Mesodermal cell (in vitro differentiated cells): ENCODE results near the gene SAMD4B.
"Not testable (repeated sequence)": the region's sequence is repeated elsewhere in the genome, so short reads cannot be mapped to it uniquely, and the experiment has no call there.

Experiments used
- H3K27ac ChIP-seq: 2 replicates; pipeline ENCODE4 v1.7.0; 2013; ENCODE audit warnings: mild to moderate bottlenecking, low read depth, low read length, moderate library complexity; ENCODE audit not compliant: severe bottlenecking
- H3K36me3 ChIP-seq: 2 replicates; pipeline ENCODE4 v1.7.1; 2013; ENCODE audit warnings: mild to moderate bottlenecking, low read length, moderate library complexity; ENCODE audit not compliant: control insufficient read depth, insufficient read depth
- H3K4me1 ChIP-seq: one replicate; pipeline ENCODE4 v1.7.1; 2013; ENCODE audit warnings: mild to moderate bottlenecking, low read length; ENCODE audit not compliant: insufficient read depth, control insufficient read depth, poor library complexity, severe bottlenecking
- H3K4me3 ChIP-seq: 2 replicates; pipeline ENCODE4 v1.7.0; 2013; ENCODE audit warnings: low read length, control low read depth, mild to moderate bottlenecking; ENCODE audit not compliant: insufficient read depth, poor library complexity, severe bottlenecking; ENCODE audit errors: extremely low read depth
- H3K9me3 ChIP-seq: 2 replicates; pipeline ENCODE4 v1.7.1; 2013; ENCODE audit warnings: mild to moderate bottlenecking, low read length, moderate library complexity; ENCODE audit not compliant: control insufficient read depth
- WGBS, 2 experiments: methylation state at CpG; one replicate each; pipeline ENCODE4 v1.1.5; 2013; ENCODE audit warnings: missing lambda C conversion rate in 2 of 2; ENCODE audit not compliant: insufficient coverage in 2 of 2; 5-methylcytosine and 5-hydroxymethylcytosine counted together

Gene SAMD4B

DNA sequence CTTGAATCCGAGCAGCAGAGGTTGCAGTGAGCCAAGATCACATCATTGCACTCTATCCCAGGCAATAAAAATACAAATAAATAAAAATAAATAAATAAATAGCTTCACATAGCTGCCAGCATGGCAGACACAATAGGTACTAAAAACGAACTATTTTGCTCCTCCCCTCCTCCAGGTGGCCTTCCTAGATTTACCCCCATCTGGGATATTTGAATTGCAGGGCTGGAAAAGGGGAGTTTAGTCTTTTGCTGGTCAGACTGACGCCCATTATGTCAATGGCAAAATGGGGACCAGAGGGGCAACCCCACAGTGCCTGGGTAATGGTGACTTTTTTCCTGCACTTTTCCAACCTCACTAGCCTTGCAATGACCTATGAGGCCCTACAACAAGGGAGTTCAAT is 5.7 kb upstream of the SAMD4B start:
- WGBS, 2 experiments = 80 to 100% methylated on average over 1 of the region's 3 CpGs
- H3K4me1 ChIP-seq = peaks cover 9% of the 10 kb centered on the region
- no peaks in the 10 kb centered on the region for H3K9me3 ChIP-seq
- no peaks in the 10 kb centered on the region for H3K36me3 ChIP-seq
- H3K27ac ChIP-seq = no peak overlapping the region
- no peak overlapping the region for H3K4me3 ChIP-seq

DNA sequence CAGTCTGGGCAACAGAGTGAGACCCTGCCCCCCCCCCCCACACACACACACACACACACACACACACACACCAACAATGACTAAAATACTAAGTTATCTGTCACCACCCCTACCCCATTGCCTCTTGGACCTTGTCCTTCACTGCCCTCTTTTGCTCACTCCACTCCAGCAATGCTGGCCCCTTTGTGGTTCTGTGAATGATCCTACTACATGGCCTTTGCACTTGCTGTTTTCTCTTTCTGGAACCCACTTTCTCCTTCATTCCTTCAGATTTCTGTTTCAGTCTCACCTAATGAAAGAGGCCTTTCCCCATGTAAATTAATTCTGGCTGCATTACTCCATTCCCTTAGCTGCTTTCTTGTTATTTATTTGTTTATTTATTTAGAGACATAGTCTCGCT is 2.5 kb upstream of the SAMD4B start:
- H3K9me3 ChIP-seq = no peaks in the 10 kb centered on the region
- H3K36me3 ChIP-seq = peaks cover 12% of the 10 kb centered on the region
- H3K27ac ChIP-seq = no peak overlapping the region
- 86 to 100% methylated on average over 1 of the region's 1 CpG for WGBS, 2 experiments
- peaks cover 9% of the 10 kb centered on the region for H3K4me1 ChIP-seq
- H3K4me3 ChIP-seq = no peak overlapping the region

DNA sequence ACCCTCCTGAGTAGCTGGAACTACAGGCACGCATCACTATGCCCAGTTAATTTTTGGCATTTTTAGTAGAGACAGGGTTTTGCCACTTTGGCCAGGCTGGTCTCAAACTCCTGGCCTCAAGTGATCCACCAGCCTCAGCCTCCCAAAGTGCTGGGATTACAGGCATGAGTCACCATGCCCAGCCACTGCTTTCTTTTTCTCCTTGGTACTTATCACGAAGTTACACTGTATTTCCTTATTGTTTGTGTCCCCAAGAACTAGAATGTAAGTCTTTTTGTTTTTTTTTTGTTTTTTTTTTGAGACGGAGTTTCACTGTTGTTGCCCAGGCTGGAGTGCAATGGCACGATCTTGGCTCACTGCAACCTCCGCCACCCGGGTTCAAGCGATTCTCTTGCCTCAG is 2.1 kb upstream of the SAMD4B start:
- H3K4me1 ChIP-seq, H3K27ac ChIP-seq, H3K4me3 ChIP-seq, H3K9me3 ChIP-seq: not testable (repeated sequence)
- WGBS, 2 experiments = 95 to 96% methylated on average over 6 of the region's 7 CpGs
- peaks cover 16% of the 10 kb centered on the region for H3K36me3 ChIP-seq

DNA sequence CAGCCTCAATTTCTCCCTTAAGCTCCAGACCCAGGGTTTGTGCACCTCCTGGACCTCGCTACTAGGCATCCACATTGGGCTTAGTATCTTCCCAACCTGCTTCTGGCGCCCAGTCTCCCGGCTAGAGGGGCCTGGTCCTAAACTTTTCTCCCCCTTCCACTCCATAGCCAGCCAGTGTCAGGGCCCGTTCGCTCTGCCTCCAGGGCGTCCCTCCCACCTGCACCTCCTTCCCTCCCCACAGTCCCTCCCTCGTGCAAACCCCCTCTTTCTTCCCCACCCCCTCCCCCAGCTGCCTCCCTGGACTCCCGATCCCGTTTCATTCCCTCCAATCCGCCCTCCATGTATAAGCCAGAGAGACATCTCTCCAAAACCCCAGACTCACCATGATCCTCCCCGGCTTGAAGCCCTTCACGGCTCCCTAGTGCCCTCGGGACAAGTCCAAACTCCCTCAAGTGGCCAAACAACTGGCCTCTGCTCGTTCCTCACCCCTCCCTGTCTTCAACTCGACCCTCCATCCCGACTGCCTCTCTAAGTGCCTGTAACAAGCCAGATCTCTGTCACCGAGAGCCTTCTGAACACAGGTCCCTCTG is 997 bp upstream of the SAMD4B start:
- Histone ChIP-seq H3K27ac (peak overlapping the region; percentile 67), H3K9me3 (no peaks in the 10 kb centered on the region), H3K4me1 (peaks cover 14% of the 10 kb centered on the region), H3K36me3 (peaks cover 27% of the 10 kb centered on the region), H3K4me3 (peak overlapping the region; percentile 59)
- 5 to 6% methylated on average over 15 to 17 of the region's 17 CpGs for WGBS, 2 experiments

DNA sequence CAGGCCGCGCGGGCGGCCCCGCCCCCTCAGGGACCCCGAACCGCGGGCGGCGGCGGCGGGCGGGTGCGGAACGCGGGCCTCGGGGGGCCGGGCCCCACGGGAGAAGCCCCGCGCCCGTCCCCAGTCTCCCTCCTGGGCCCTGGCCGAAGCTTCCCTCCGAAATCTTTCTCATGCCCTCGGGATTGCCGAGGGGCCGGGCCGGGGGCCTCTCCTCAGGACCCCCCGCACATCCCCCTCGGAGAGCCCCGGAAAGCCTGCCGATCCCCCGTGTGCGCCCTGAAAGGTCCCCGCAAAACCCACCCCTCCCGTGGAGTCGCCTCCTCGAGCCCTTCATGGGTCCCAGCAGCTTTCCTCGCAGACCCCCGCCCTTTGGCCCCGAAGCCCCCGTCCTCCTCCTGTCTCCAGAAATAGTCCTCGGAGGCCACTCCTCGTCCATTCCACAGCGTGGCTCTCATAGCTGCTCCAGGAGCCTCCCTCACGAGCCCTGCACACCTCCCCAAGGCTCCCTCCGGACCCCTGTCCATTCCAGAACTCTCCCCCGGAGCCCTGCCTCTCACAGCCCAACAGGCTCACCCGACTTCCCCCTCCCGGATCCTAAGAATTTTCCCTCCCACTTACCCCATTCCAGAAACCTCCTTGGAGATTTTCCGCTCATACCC is 555 bp downstream of the SAMD4B start:
- Histone ChIP-seq H3K4me3 (peak overlapping the region; percentile 91), H3K4me1 (peaks cover 16% of the 10 kb centered on the region), H3K9me3 (no peaks in the 10 kb centered on the region), H3K27ac (peak overlapping the region; percentile 53), H3K36me3 (peaks cover 40% of the 10 kb centered on the region)
- WGBS, 2 experiments = 0 to 1% methylated on average over 44 to 46 of the region's 51 CpGs

DNA sequence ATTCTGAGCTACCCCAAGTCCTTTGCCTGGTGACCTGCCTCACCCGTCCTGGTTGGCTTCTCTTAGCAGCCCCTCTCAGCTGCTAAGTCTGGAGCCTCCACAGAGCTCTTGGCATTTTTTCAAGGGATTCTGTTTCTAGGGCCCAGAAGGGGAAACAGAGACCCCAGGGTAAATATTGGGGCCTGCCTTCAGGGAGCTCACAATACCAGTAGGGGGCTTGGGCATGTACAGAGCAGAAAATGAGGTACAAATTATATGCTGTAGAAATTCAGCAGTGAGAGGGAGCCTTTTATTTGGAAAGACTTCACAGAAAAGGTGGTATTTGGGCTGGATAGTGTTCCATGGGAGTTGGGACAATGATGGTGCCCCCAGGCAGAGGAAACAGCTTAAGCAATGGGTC is 3.7 kb downstream of the SAMD4B start:
- no peaks in the 10 kb centered on the region for H3K9me3 ChIP-seq
- H3K27ac ChIP-seq = no peak overlapping the region
- H3K4me3 ChIP-seq = no peak overlapping the region
- H3K36me3 ChIP-seq = peaks cover 69% of the 10 kb centered on the region
- 100% methylated on average over 1 of the region's 1 CpG; no CpG with 5 or more reads in 1 of the 2 experiments for WGBS, 2 experiments
- H3K4me1 ChIP-seq = peaks cover 8% of the 10 kb centered on the region

DNA sequence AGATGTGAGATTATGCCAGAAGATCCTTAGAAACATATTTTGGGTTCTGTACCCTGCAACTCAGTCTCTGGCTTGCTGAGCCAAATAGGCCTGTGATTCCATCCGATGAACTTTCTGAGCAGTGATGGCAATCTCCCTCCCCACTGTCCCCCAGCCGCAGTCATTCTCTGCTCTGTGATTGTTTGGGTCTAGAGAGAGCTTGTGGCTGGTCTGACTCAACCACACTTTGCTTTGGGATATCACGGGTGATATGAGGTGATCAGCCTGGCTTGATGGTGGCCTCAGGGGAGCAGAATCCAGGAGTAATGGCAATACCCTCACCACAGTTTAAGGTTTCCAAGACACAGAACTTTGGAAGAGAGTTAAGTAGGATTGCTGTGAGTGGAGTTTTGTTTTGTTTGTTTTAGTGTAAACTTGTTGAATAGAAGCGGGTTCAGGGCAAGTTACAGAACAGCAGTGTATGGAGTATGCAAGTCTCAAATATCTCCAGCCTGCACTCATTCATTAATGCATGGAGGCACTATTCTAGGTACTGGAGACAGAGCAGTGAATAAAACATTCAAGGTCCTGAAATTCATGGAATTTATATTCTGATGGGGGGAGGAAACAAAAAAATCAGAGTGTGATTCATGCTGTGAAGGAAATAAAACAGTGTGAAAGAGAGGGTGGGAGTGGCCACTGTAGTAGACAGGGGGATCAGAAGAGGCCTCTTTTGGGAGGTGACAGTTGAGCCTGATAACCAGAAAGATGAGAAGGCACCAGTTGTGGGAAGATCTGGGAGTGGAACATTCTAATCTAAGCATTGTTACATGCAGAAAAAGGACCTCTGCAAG is 5.3 kb downstream of the SAMD4B start:
- no peaks in the 10 kb centered on the region for H3K9me3 ChIP-seq
- WGBS, 2 experiments = 88 to 89% methylated on average over 3 of the region's 4 CpGs
- peaks cover 85% of the 10 kb centered on the region for H3K36me3 ChIP-seq
- peaks cover 7% of the 10 kb centered on the region for H3K4me1 ChIP-seq
- H3K27ac ChIP-seq = no peak overlapping the region
- H3K4me3 ChIP-seq = no peak overlapping the region

DNA sequence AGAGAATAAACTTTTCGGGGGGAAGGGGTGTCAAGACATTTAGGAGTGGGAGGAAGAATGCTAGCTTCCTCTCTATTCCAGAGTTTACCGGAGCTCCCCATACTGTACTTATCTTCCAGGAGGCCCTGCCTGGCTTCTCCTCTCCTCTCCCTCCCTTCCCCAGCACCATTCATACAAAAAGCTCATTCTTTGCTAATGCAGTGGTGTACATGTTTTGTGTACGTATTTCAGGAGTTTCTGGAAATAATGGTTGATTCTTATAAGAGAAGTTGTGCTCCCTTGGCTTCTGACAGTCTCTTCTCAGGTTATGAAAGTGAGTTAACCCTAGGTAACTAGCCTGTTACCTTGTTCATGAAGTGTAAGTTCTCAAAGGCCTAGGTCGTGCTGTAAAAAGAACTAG is 7.1 kb downstream of the SAMD4B start:
- Histone ChIP-seq H3K4me1 (peaks cover 7% of the 10 kb centered on the region), H3K9me3 (no peaks in the 10 kb centered on the region), H3K36me3 (peaks cover 92% of the 10 kb centered on the region), H3K4me3 (no peak overlapping the region), H3K27ac (no peak overlapping the region)
- 78 to 100% methylated on average over 1 to 2 of the region's 4 CpGs for WGBS, 2 experiments

DNA sequence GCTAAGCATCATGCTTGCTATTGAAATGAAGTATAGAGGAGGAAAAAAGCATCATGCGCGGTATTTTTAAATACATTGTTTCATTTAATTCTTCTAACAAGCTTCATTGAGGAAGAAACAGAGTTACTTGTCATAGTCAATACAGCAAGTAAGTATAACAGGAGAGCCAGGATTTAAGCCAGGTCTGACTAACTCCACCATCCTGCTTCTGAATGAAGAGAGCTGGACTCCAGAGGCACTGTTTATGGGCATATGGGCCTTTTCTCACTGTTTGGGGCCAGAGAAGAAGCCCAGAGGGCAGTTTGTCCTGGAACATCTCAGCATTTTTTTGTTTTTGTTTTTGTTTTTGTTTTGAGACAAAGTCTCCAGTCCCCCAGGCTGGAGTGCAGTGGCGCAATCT is 7.9 kb downstream of the SAMD4B start:
- no peaks in the 10 kb centered on the region for H3K9me3 ChIP-seq
- H3K4me1 ChIP-seq = peaks cover 7% of the 10 kb centered on the region
- no peak overlapping the region for H3K4me3 ChIP-seq
- H3K36me3 ChIP-seq = peaks cover 92% of the 10 kb centered on the region
- WGBS, 2 experiments = 100% methylated on average over 3 of the region's 3 CpGs; no CpG with 5 or more reads in 1 of the 2 experiments
- no peak overlapping the region for H3K27ac ChIP-seq

DNA sequence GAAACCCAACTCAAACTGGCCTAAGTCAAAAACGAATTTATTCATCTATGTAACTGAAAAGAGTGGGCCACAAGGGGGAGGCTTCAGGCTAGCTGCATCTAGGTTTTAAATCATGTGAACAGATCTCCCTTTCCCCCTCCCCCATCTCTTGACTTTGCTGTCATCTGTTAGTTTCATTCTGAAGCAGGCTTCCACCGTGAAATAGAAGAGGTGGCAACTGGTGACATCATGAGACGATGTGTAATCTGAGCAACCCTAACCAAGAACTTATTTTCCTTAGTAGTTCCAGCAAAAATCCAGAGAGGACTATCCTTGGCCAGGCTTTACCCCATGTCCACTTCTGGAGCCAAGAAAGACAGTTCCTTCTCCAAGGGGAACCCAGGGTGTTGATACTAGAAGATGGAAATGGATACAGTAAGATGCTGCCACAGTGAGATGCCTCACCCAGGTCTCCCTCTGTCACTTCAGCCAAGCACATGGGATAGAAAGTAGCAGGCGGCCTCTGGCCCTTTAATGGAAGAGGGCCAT is 9.4 kb downstream of the SAMD4B start:
- 86 to 100% methylated on average over 2 to 3 of the region's 4 CpGs for WGBS, 2 experiments
- H3K4me3 ChIP-seq = no peak overlapping the region
- H3K36me3 ChIP-seq = peaks cover 92% of the 10 kb centered on the region
- H3K27ac ChIP-seq = no peak overlapping the region
- H3K4me1 ChIP-seq = peaks cover 3% of the 10 kb centered on the region
- H3K9me3 ChIP-seq = no peaks in the 10 kb centered on the region
